Measurements from ENCODE around the gene CLTA. TPM values are rescaled to one million over a fixed set of nuclear protein-coding genes. Genes with fewer than 3 reads are reported as not detected.

The CLTA gene
- polyA plus RNA-seq, 1 donor from 2014 or later = 420 TPM

GRCh38 chr9:36161187-36161586 lies 29.5 kb upstream of the CLTA start:
- H3K79me2 ChIP-seq (replicated peaks; ENCODE audit: insufficient read depth, low read length) = no peaks in the 10 kb centered on the region
- H3K9me3 ChIP-seq (ENCODE audit: low read length) = no peaks in the 10 kb centered on the region
- no peak overlapping the region for H3K4me2 ChIP-seq (ENCODE audit: low read length)
- no peak overlapping the region for H2AFZ ChIP-seq (ENCODE audit: low read depth, low read length)
- H3K27me3 ChIP-seq (ENCODE audit: insufficient read depth, low read depth, low read length) = no peaks in the 10 kb centered on the region
- no peaks in the 10 kb centered on the region for H3F3A ChIP-seq (ENCODE audit: insufficient read depth, low read length, poor library complexity, severe bottlenecking)
- H3K9ac ChIP-seq (ENCODE audit: low read length) = no peak overlapping the region
- TF ChIP-seq SMC3 (conservative IDR thresholded peaks at IDR 0.05; ENCODE audit: poor library complexity) = no peak
- no peak for TF ChIP-seq EP300 (conservative IDR thresholded peaks at IDR 0.05; ENCODE audit: poor library complexity, severe bottlenecking)
- TF ChIP-seq, protein P1, sequence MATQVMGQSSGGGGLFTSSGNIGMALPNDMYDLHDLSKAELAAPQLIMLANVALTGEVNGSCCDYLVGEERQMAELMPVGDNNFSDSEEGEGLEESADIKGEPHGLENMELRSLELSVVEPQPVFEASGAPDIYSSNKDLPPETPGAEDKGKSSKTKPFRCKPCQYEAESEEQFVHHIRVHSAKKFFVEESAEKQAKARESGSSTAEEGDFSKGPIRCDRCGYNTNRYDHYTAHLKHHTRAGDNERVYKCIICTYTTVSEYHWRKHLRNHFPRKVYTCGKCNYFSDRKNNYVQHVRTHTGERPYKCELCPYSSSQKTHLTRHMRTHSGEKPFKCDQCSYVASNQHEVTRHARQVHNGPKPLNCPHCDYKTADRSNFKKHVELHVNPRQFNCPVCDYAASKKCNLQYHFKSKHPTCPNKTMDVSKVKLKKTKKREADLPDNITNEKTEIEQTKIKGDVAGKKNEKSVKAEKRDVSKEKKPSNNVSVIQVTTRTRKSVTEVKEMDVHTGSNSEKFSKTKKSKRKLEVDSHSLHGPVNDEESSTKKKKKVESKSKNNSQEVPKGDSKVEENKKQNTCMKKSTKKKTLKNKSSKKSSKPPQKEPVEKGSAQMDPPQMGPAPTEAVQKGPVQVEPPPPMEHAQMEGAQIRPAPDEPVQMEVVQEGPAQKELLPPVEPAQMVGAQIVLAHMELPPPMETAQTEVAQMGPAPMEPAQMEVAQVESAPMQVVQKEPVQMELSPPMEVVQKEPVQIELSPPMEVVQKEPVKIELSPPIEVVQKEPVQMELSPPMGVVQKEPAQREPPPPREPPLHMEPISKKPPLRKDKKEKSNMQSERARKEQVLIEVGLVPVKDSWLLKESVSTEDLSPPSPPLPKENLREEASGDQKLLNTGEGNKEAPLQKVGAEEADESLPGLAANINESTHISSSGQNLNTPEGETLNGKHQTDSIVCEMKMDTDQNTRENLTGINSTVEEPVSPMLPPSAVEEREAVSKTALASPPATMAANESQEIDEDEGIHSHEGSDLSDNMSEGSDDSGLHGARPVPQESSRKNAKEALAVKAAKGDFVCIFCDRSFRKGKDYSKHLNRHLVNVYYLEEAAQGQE (IDR thresholded peaks at IDR 0.05; ENCODE audit: borderline replicate concordance) = no peak
- no peak for TF ChIP-seq TAF1 (IDR thresholded peaks at IDR 0.05; ENCODE audit: low read depth)
- TF ChIP-seq CTCF (IDR thresholded peaks at IDR 0.05; ENCODE audit: poor library complexity, severe bottlenecking) = no peak
- TF ChIP-seq MXI1 (conservative IDR thresholded peaks at IDR 0.05; ENCODE audit: poor library complexity, severe bottlenecking) = no peak
- TF ChIP-seq POLR2AphosphoS5 (IDR thresholded peaks at IDR 0.05) = no peak
- TF ChIP-seq EZH2 (IDR thresholded peaks at IDR 0.05; ENCODE audit: borderline replicate concordance, insufficient read depth, low read length, poor library complexity, severe bottlenecking) = no peak
- TF ChIP-seq RAD21 (conservative IDR thresholded peaks at IDR 0.05) = no peak
- no peak overlapping the region for H3K4me3 ChIP-seq (ENCODE audit: low read length)
- H3K9me2 ChIP-seq (ENCODE audit: insufficient read depth, low read length) = no peaks in the 10 kb centered on the region
- H4K20me1 ChIP-seq (ENCODE audit: insufficient read depth) = no peaks in the 10 kb centered on the region
- no peak overlapping the region for H3K27ac ChIP-seq (ENCODE audit: low read length)
- no peaks in the 10 kb centered on the region for H3K36me3 ChIP-seq (ENCODE audit: insufficient read depth, low read length)

GRCh38 chr9:36162211-36162738 lies 28.4 kb upstream of the CLTA start:
- H3K4me3 ChIP-seq (ENCODE audit: low read length) = no peak overlapping the region
- no peaks in the 10 kb centered on the region for H3K27me3 ChIP-seq (ENCODE audit: insufficient read depth, low read depth, low read length)
- H3K9me3 ChIP-seq (ENCODE audit: low read length) = no peaks in the 10 kb centered on the region
- H3K4me2 ChIP-seq (ENCODE audit: low read length) = no peak overlapping the region
- H4K20me1 ChIP-seq (ENCODE audit: insufficient read depth) = no peaks in the 10 kb centered on the region
- TF ChIP-seq CTCF (IDR thresholded peaks at IDR 0.05; ENCODE audit: poor library complexity, severe bottlenecking) (no peak), POLR2AphosphoS5 (IDR thresholded peaks at IDR 0.05) (no peak), RAD21 (conservative IDR thresholded peaks at IDR 0.05) (no peak), EZH2 (IDR thresholded peaks at IDR 0.05; ENCODE audit: borderline replicate concordance, insufficient read depth, low read length, poor library complexity, severe bottlenecking) (no peak), MXI1 (conservative IDR thresholded peaks at IDR 0.05; ENCODE audit: poor library complexity, severe bottlenecking) (no peak), TAF1 (IDR thresholded peaks at IDR 0.05; ENCODE audit: low read depth) (no peak), SMC3 (conservative IDR thresholded peaks at IDR 0.05; ENCODE audit: poor library complexity) (no peak), EP300 (conservative IDR thresholded peaks at IDR 0.05; ENCODE audit: poor library complexity, severe bottlenecking) (no peak)
- TF ChIP-seq, protein P1 (IDR thresholded peaks at IDR 0.05; ENCODE audit: borderline replicate concordance) = no peak
- H3K79me2 ChIP-seq (replicated peaks; ENCODE audit: insufficient read depth, low read length) = no peaks in the 10 kb centered on the region
- H2AFZ ChIP-seq (ENCODE audit: low read depth, low read length) = no peak overlapping the region
- no peak overlapping the region for H3K27ac ChIP-seq (ENCODE audit: low read length)
- H3K36me3 ChIP-seq (ENCODE audit: insufficient read depth, low read length) = no peaks in the 10 kb centered on the region
- no peaks in the 10 kb centered on the region for H3K9me2 ChIP-seq (ENCODE audit: insufficient read depth, low read length)
- H3K9ac ChIP-seq (ENCODE audit: low read length) = no peak overlapping the region
- no peaks in the 10 kb centered on the region for H3F3A ChIP-seq (ENCODE audit: insufficient read depth, low read length, poor library complexity, severe bottlenecking)

All from neural cell (in vitro differentiated cells).